ENCODE measurements around the gene CNR2. TPM values are rescaled to one million over a fixed set of nuclear protein-coding genes. Genes with fewer than 3 reads are reported as not detected.

The CNR2 gene
- total and polyA plus RNA-seq, 2 of the 4 experiments (the other 2 are of a cell fraction), result not detected

DNA sequence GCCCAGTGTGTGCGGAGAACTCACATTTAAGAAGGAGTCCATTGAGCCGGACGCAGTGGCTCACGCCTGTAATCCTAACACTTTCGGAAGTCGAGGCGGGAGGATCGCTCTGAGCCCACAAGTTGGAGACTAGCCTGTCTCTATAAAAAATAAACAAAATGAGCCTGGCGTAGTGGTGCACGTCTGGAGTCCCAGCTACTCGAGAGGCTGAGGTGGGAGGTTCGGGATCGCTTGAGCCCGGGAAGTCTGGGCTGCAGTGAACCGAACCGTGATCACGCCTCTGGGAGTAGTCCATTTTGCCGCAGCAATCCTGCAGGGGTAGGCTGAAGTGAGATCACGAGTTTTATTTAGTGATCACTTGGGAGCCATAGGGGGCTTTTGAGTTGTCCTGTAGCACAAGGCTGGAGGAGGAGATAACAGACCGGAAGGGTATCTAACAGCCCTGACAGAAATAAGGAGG, 44.6 kb downstream of the CNR2 start:
- TF ChIP-seq, protein P1, sequence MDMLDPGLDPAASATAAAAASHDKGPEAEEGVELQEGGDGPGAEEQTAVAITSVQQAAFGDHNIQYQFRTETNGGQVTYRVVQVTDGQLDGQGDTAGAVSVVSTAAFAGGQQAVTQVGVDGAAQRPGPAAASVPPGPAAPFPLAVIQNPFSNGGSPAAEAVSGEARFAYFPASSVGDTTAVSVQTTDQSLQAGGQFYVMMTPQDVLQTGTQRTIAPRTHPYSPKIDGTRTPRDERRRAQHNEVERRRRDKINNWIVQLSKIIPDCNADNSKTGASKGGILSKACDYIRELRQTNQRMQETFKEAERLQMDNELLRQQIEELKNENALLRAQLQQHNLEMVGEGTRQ (IDR thresholded peaks at IDR 0.05; ENCODE audit: low read depth, low read length), result no peak
- TF ChIP-seq MAZ (IDR thresholded peaks at IDR 0.05; ENCODE audit: borderline replicate concordance, low read depth, low read length), result no peak
- Histone ChIP-seq H3K4me1 (ENCODE audit: control insufficient read depth, insufficient read depth, low read length) (no peaks in the 10 kb centered on the region), H3K36me3 (ENCODE audit: control insufficient read depth, insufficient read depth, low read length) (no peaks in the 10 kb centered on the region), H2BK5ac (ENCODE audit: low read depth, low read length, poor library complexity, severe bottlenecking) (no peak overlapping the region), H2BK15ac (ENCODE audit: low read depth, low read length) (no peak overlapping the region), H4K20me1 (ENCODE audit: insufficient read depth, low read length) (no peaks in the 10 kb centered on the region), H3K9me1 (ENCODE audit: insufficient read depth, low read length) (no peaks in the 10 kb centered on the region), H2AK9ac (replicated peaks; ENCODE audit: low read depth, low read length, poor library complexity) (peak overlapping the region; percentile 33), H4K5ac (ENCODE audit: low read depth, low read length) (no peak overlapping the region), H3K14ac (replicated peaks; ENCODE audit: low read depth, low read length) (no peak overlapping the region), H3K4ac (ENCODE audit: low read depth, low read length) (no peak overlapping the region), H3K9me3 (ENCODE audit: control insufficient read depth, insufficient read depth, low read length) (no peaks in the 10 kb centered on the region; the same call in 1 of the 2 replicates), H3K79me1 (ENCODE audit: low read depth in 1 of 2, low read length in 2 of 2) (no peaks in the 10 kb centered on the region), H2AFZ (replicated peaks; ENCODE audit: low read length, poor library complexity) (peak overlapping the region; percentile 96), H4K91ac (ENCODE audit: insufficient read depth, low read depth, low read length) (no peak overlapping the region), H2BK120ac (ENCODE audit: low read depth, low read length) (no peak overlapping the region), H3K4me3 (ENCODE audit: insufficient read depth, low read depth, low read length) (peak overlapping the region; percentile 61), H2BK20ac (ENCODE audit: low read depth, low read length) (no peak overlapping the region), H2AK5ac (ENCODE audit: low read depth, low read length) (no peak overlapping the region), H3K27ac (ENCODE audit: insufficient read depth, low read length) (no peak overlapping the region), H3K23ac (ENCODE audit: low read depth, low read length) (no peak overlapping the region), H3K4me2 (ENCODE audit: low read depth, low read length) (peak overlapping the region; percentile 82), H3K9ac (ENCODE audit: low read depth, low read length) (no peak overlapping the region), H3K27me3 (ENCODE audit: control insufficient read depth, insufficient read depth, low read length) (peaks cover 27% of the 10 kb centered on the region), H4K8ac (ENCODE audit: low read depth in 2 of 2, low read length in 2 of 2) (peak overlapping the region in 1 of 2 experiments; percentile 4; a peak in 1 of 4 replicates), H3K56ac (ENCODE audit: extremely low read depth, insufficient read depth, low read length) (no peak overlapping the region), H3K18ac (ENCODE audit: low read depth, low read length) (no peak overlapping the region)
- DNase-seq, result no peak
- ChIA-PET CTCF (interaction anchor here (1.1 kb wide), 1 partner anchor 13 kb away, joined by 4 read pairs; no protein-coding TSS in a partner anchor), POLR2A (ENCODE audit: unreplicated experiment) (no interaction called here)
- intact Hi-C loops (cut with micrococcal nuclease) (loop anchor here (1.0 kb wide), 2 partner anchors 59 to 96 kb away; no protein-coding TSS in a partner anchor), dilution Hi-C loops (cut with HindIII; ENCODE audit: low sequenced_read_pairs, unreplicated experiment) (no loop called here), in situ Hi-C loops (cut with MboI; ENCODE audit: low sequenced_read_pairs) (no loop called here)
- BruUV-seq (replicated peaks), result no TSS peak
- ATAC-seq (ENCODE audit: low read depth), result peak; percentile 27
- WGBS, 2 experiments (ENCODE audit: extremely low coverage in 2 of 2, insufficient read length in 1 of 2), result 23% methylated on average over 12 of the region's 20 CpGs; no CpG with 5 or more reads in 1 of the 2 experiments
